SK-MEL-5 (cell line): ENCODE measurements around the gene SPAG9. TPM values are rescaled to one million over a fixed set of nuclear protein-coding genes. Genes with fewer than 3 reads are reported as not detected.

Source experiments
- DNase-seq: peaks from one replicate; pipeline ENCODE4 v3.0.0-alpha.2; 2016; ENCODE audit warnings: low read depth, low spot score
- in situ Hi-C: cut with HindIII; loops from 2 replicates; pipeline ENCODE4 v1.10.0; 2016; ENCODE audit warnings: low sequenced_read_pairs, high pct_unique_total_duplicates, low pct_unique_long_range_greater_than_20kb
- total RNA-seq: library from RNA; depleted of rRNA; stranded (reverse); fragments of >200 nt; shearing (Covaris generic); gene quantifications from 2 replicates; pipeline ENCODE4 v1.2.3, GENCODE V29; 2014; rRNA removed

The SPAG9 gene
- total RNA-seq, 1 experiment from 2014 or later, result 103 TPM

DNA sequence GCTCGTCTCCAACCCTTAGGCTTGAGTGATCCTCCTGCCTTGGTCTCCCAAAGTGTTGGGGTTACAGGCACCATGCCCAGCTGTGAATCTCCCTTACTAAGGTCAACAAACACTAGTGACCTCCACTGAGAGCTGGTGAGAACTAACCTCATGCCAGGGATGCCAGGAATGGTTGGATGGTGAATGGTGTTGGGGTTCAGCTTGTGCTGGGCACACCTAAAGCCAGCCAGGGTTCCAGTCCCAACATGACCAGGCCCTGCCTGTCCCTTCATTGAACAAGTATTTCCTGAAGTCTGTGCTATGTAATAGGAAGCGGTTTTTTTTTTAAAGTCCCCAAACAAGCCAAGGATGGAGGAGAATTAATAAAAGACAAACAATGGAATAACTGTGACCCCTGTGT lies 198.6 kb downstream of the SPAG9 start:
- DNase-seq, result no peak
- in situ Hi-C loops, result no loop called here

DNA sequence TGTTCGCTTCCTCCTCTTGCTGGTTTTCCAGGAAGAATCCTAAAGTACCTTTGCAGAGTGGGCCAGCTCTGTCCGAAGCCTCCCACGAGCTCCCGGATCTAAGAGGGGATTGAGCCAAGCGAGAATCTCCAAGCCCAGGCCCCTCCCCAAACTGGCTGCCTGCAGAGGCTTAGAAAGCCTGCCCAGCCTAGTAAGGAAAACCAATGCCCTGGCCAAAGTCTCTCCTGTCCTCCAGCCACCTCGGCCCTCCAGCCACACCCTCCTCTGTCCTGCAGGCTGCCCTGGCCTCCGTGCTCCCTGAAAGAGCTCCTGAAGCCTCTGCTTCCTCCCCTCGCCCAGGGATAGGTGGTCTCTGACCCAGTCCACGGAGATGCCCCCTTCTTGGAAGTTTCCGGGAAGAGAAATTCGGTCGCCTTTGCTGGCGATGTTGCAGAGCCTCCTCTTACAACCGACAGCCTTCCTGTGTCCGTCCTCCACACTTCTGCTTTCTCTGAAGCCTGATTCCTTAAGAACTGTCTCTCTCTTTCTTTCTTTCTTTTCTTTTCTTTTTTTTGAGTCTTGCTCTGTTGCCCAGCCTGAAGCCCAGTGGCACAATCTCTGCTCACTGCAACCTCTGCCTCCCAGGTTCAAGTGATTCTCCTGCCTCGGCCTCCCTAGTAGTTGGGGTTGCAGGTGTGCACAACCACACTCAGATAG lies 199.6 kb downstream of the SPAG9 start:
- in situ Hi-C loops, result no loop called here
- DNase-seq, result no peak

DNA sequence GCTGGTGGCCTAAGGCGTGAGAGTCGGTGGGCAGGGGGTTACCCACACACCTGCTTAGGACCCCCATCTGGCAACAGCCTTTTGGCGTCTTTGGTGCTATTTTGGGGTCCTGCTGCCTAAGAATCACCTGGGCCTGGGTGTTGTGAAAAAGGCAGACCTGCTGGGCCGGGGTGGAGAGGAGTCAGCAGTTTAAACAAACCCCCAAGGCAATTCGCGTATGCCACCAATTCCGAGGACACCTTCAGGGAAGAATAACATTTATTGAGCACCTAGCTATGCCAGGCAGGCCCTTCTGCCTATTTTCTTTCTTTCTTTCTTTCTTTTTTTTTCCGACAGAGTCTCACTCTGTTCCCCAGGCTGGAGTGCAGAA lies 200.6 kb downstream of the SPAG9 start:
- in situ Hi-C loops, result no loop called here
- DNase-seq, result no peak

DNA sequence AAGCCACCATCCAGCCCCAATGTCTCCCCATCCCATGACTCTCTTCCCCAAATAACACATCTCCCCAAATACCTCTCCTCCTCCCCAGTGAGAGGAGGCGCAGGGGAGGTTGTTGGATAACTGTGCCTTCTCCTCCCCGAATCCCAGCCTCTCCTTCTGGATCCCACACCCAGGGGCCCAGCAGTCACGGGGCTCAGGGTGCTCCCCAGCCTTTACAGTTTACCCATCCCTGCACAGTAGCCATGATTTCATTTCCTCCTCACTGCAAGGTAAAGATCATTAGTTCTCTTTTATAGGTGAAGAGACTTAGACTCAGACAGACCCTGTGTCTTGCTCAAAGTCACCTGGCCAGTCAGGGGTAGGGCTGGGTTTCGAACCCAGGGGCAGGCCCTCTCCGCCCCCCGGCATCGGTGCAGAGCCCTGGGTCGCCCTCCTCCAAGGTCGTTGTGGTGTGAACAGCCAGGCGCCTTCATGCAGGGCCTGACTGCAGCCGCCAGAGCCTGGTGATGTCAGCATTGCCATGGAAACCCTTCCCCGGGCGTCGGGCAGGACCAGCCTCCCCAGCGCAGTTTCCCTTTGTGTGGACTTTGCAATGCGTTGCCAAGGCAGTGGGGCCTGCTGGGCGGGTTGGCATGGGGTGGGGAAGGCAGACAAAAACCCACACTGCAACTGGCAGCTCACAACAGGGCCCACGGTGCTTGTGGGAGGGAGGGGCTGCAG lies 201.2 kb downstream of the SPAG9 start:
- peak; percentile 60 for DNase-seq
- in situ Hi-C loops, result no loop called here

- DNase-seq, result no peak
- in situ Hi-C loops, result no loop called here
Observed at GRCh38 chr17:50918933-50919296, 201.8 kb downstream of the SPAG9 start.

DNA sequence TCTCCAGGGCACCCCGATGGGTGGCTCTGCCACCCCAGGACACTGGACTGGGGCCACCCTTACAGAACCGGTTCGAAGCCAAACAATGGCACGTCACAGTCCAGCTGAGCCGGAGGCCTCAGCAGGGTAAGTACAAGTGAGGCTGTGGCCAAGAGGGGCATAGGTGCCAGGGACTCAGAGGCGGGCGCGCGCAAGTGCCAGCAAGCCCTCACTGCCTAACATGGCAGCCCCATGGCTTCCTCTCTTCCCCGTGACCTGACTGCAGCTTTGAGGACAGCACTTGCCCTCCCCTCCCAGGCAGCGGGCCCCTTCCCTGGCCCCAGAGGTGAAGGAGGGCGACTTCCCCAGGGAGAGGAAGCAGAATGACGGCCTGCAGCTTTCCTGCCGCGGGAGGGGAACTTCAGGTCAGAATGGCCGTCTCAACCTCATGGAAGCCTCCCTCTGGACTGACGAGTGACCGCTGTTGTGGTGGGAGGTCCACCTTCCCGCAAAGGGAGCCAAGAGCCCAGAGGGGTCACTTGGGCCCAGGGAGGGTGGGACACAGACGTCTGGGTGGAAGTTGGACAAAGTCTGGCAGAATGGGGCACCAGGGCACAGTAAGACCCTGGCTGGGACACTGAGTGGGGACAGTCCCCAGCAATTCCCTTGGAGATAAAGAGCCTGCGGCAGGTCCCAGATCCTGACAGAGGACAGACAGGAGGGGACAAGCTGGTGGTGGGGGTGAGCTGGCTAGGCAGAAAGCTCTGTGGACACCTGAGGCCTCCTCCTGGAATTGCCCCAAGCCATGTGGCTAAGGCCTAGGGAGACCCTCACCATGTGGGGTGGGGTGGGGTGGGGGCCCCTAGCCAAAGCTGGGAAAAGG lies 202.4 kb downstream of the SPAG9 start:
- no peak for DNase-seq
- in situ Hi-C loops, result no loop called here

- no peak for DNase-seq
- in situ Hi-C loops, result no loop called here
Observed at GRCh38 chr17:50917418-50917743, 203.3 kb downstream of the SPAG9 start.

DNA sequence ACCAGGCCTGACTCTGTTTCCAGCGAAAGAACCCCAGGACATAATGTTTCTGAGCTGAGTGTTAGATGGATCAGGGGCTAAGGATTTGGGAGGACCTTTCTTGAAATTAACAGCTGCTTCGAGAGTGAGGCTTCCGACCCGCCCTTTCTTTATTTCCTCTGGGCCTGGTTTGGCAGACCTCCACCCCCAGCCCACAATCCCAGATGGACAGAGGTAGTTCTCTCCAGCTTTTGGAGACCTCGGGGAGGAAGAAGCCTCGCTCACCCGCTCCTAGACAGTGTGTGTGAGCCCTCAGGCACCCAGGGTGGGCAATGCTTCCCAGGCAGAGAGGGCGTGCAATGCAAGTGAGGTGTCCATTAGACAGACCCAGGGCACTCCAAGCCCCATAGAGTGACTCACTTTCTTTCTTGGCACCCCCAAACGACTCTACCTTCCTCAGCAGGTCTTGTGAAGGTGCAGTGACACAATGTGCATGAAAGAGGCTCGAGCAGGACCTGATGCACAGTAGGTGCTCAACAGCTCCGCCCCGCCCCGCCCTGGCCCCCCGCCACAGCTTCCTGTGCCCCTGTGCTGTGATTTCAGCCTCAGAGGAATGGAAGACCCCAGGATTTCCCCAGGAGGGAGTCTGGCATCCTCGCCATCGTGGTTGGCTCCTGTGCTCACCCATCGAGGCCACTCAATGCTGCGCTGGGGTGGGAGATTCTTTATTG lies 203.8 kb downstream of the SPAG9 start:
- in situ Hi-C loops, result no loop called here
- DNase-seq, result no peak

GRCh38 chr17:50916026-50916707 lies 204.5 kb downstream of the SPAG9 start:
- DNase-seq, result no peak
- in situ Hi-C loops, result no loop called here

DNA sequence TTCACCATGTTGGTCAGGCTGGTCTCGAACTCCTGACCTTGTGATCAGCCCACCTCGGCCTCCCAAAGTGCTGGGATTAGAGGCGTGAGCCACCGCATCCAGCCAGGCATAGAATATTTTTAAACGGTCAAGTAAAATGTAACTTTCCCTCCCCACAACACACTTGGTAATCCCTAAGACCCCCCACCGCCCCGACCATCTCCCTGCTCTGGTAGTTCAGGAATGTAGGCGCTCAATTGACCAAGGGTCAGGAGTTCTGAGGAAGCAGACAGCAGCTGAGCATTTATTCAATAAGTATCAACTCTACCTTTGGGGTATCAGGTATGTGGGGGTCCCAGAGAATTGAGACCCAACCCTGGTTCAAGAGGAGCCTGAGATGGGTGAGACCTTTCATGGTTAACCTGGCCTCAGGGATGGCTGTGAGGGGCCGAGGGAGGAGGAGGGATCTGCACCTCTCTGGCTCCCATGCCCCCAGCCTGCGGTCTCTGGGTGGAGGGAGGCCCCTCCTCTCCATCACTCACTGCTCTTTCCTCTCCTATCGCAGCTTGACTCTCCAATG lies 206.1 kb downstream of the SPAG9 start:
- in situ Hi-C loops, result no loop called here
- DNase-seq, result no peak

GRCh38 chr17:50913120-50913519 lies 207.5 kb downstream of the SPAG9 start:
- in situ Hi-C loops, result no loop called here
- DNase-seq, result no peak

Other genes with a start within 250 kb of the SPAG9 start
- gene NME1, start 32.7 kb upstream of the SPAG9 start, total RNA-seq, result 415 and 458 TPM in 2 replicates
- 602 and 660 TPM in 2 replicates for gene NME2, start 45.5 kb upstream of the SPAG9 start, total RNA-seq
- gene MBTD1, start 139.2 kb upstream of the SPAG9 start, total RNA-seq, result 9.0 and 9.3 TPM in 2 replicates
- 110 and 125 TPM in 2 replicates for gene UTP18, start 139.7 kb upstream of the SPAG9 start, total RNA-seq